Measurements from ENCODE around the gene GLS. TPM values are rescaled to one million over a fixed set of nuclear protein-coding genes. Genes with fewer than 3 reads are reported as not detected.

Gene GLS
- polyA plus RNA-seq, 1 experiment: 206 TPM

- POLR2A ChIA-PET: no interaction called here
- no peak for TF ChIP-seq CTCF (IDR thresholded peaks at IDR 0.05; ENCODE audit: low read depth, low read length)
- Histone ChIP-seq H3K9me3 (ENCODE audit: control insufficient read depth, insufficient read depth, low read length) (no peaks in the 10 kb centered on the region), H3K27me3 (ENCODE audit: control insufficient read depth, insufficient read depth, low read length) (no peaks in the 10 kb centered on the region), H3K4me3 (ENCODE audit: low read depth, low read length) (no peak overlapping the region), H3K27ac (ENCODE audit: low read depth, low read length) (no peak overlapping the region)
- CTCF ChIA-PET: no interaction called here
- no peak for DNase-seq (ENCODE audit: low read depth, low spot score)
Measured at GRCh38 chr2:190854726-190855125, 25.9 kb upstream of the GLS start.

- H3K4me3 ChIP-seq (ENCODE audit: low read depth, low read length): no peak overlapping the region
- DNase-seq (ENCODE audit: low read depth, low spot score): no peak
- H3K9me3 ChIP-seq (ENCODE audit: control insufficient read depth, insufficient read depth, low read length): no peaks in the 10 kb centered on the region
- POLR2A ChIA-PET: no interaction called here
- no peaks in the 10 kb centered on the region for H3K27me3 ChIP-seq (ENCODE audit: control insufficient read depth, insufficient read depth, low read length)
- no peak overlapping the region for H3K27ac ChIP-seq (ENCODE audit: low read depth, low read length)
- CTCF ChIA-PET: no interaction called here
- TF ChIP-seq CTCF (IDR thresholded peaks at IDR 0.05; ENCODE audit: low read depth, low read length): no peak
Measured at GRCh38 chr2:190855245-190855644, 25.4 kb upstream of the GLS start.

GRCh38 chr2:190856985-190857384, 23.6 kb upstream of the GLS start:
- Histone ChIP-seq H3K9me3 (ENCODE audit: control insufficient read depth, insufficient read depth, low read length) (no peaks in the 10 kb centered on the region), H3K27ac (ENCODE audit: low read depth, low read length) (no peak overlapping the region), H3K27me3 (ENCODE audit: control insufficient read depth, insufficient read depth, low read length) (no peaks in the 10 kb centered on the region), H3K4me3 (ENCODE audit: low read depth, low read length) (no peak overlapping the region)
- ChIA-PET POLR2A (no interaction called here), CTCF (no interaction called here)
- DNase-seq (ENCODE audit: low read depth, low spot score): no peak
- TF ChIP-seq CTCF (IDR thresholded peaks at IDR 0.05; ENCODE audit: low read depth, low read length): no peak

GRCh38 chr2:190858817-190859216, 21.8 kb upstream of the GLS start:
- Histone ChIP-seq H3K9me3 (ENCODE audit: control insufficient read depth, insufficient read depth, low read length) (no peaks in the 10 kb centered on the region), H3K4me3 (ENCODE audit: low read depth, low read length) (peak overlapping the region; percentile 7), H3K27ac (ENCODE audit: low read depth, low read length) (peak overlapping the region; percentile 68), H3K27me3 (ENCODE audit: control insufficient read depth, insufficient read depth, low read length) (no peaks in the 10 kb centered on the region)
- POLR2A ChIA-PET: interaction anchor here (0.8 to 2.4 kb wide), 8 partner anchors 11 to 46 kb away, joined by 3 to 45 read pairs (median 6); partner anchors contain the start of gene GLS
- DNase-seq (ENCODE audit: low read depth, low spot score): no peak
- CTCF ChIA-PET: interaction anchor here (0.7 to 2.9 kb wide), 4 partner anchors 8 to 21 kb away, joined by 3 to 37 read pairs (median 4); partner anchors contain the start of gene GLS
- TF ChIP-seq CTCF (IDR thresholded peaks at IDR 0.05; ENCODE audit: low read depth, low read length): no peak

- peak overlapping the region; percentile 36 for H3K4me3 ChIP-seq (ENCODE audit: low read depth, low read length)
- no peak for DNase-seq (ENCODE audit: low read depth, low spot score)
- CTCF ChIA-PET: interaction anchor here (0.9 to 2.9 kb wide), 2 partner anchors 9 to 17 kb away, joined by 3 to 37 read pairs; no protein-coding TSS in a partner anchor
- H3K27ac ChIP-seq (ENCODE audit: low read depth, low read length): peak overlapping the region; percentile 89
- H3K27me3 ChIP-seq (ENCODE audit: control insufficient read depth, insufficient read depth, low read length): no peaks in the 10 kb centered on the region
- TF ChIP-seq CTCF (IDR thresholded peaks at IDR 0.05; ENCODE audit: low read depth, low read length): no peak
- POLR2A ChIA-PET: interaction anchor here (0.5 to 2.4 kb wide), 9 partner anchors 12 to 47 kb away, joined by 3 to 45 read pairs (median 5); partner anchors contain the start of gene GLS
- no peaks in the 10 kb centered on the region for H3K9me3 ChIP-seq (ENCODE audit: control insufficient read depth, insufficient read depth, low read length)
Measured at GRCh38 chr2:190859347-190860297, 21.0 kb upstream of the GLS start.
